ENCODE data around the gene CHL1.

- TF ChIP-seq EZH2 (IDR thresholded peaks at IDR 0.05; ENCODE audit: low read depth, low read length, severe bottlenecking) = no peak
- no peak for TF ChIP-seq POLR2A (IDR thresholded peaks at IDR 0.05; ENCODE audit: control extremely low read depth in 1 of 2, low read depth in 2 of 2, low read length in 2 of 2)
- no peak for TF ChIP-seq EGR1 (IDR thresholded peaks at IDR 0.05; ENCODE audit: borderline replicate concordance, low read depth, low read length)
- no peak for TF ChIP-seq MAFK (IDR thresholded peaks at IDR 0.05; ENCODE audit: low read depth, low read length)
- no peak for TF ChIP-seq POLR2AphosphoS5 (IDR thresholded peaks at IDR 0.05; ENCODE audit: low read depth, low read length)
- TF ChIP-seq ZNF274 (IDR thresholded peaks at IDR 0.05; ENCODE audit: borderline replicate concordance, extremely low read depth, low read length) = no peak
- no peak for TF ChIP-seq POU5F1 (IDR thresholded peaks at IDR 0.05; ENCODE audit: low read depth, low read length)
- no peak for TF ChIP-seq CTCF (IDR thresholded peaks at IDR 0.05; ENCODE audit: control extremely low read depth in 1 of 3, insufficient read depth in 1 of 3, low read depth in 1 of 3, low read length in 3 of 3)
Observed at GRCh38 chr3:346186-346585, 149.6 kb downstream of the CHL1 start.
